GM18868 (cell line): ENCODE data around the gene FGFR1OP2.
A peak's percentile ranks its signal among the peaks of the same experiment; 100 is the strongest.
"Not testable (repeated sequence)": the region's sequence is repeated elsewhere in the genome, so short reads cannot be mapped to it uniquely, and the experiment has no call there.

Source experiments
- ATAC-seq: cut with Tn5 transposase; IDR thresholded peaks from one replicate; pipeline ENCODE4 v1.9.1; 2021; ENCODE audit warnings: mild to moderate bottlenecking, moderate library complexity; ENCODE audit not compliant: unreplicated experiment

The FGFR1OP2 gene

GRCh38 chr12:26937863-26938700 is at the start of gene FGFR1OP2, which contains the start of gene INTS13:
Gene FGFR1OP2 (plus strand): TSS chr12:26938470. CDS start chr12:26954159, 15,689 bp downstream.
Gene INTS13 (minus strand): TSS chr12:26937981. CDS start chr12:26936803, 1,178 bp downstream.
- peak; percentile 88 for ATAC-seq

DNA sequence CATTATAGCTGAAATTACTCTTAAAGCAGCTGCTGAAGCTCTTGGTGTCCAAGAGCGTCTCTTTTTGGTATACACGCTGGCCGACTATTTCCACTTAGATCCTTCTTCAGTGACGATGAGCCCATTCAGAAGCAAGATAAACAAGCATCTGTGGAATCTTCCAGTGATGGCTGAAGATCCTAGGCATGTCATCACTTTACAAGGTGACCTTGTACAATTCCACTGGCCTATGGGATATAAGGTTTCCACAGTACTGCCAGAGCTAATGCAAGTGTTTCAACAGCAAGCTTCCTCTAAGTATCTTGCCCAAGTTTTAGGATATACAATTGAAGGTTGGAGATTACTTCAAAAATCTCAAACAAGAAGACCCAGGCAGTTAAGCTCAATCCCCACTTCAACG is 47.5 kb upstream of the FGFR1OP2 start:
- no peak for ATAC-seq

- ATAC-seq: no peak
Measured at GRCh38 chr12:26891704-26892103, 46.6 kb upstream of the FGFR1OP2 start.

DNA sequence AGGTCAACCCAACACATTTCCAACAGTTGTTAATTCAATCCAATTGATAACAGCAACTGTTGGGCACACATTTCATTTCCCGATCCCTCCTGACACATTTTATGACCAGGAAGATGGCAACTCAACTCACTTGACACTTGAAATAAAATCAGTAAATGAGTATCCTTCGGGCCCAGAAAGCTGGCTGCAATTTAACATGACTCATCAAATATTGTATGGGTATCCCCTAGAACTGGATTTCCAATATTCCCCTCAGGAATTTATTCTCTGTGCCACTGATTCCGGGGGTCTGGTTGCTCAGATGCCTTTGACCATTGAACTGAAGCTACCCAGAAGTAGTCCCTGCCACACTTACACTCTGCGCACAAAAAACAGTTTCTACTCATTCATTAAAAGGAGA is 42.6 kb upstream of the FGFR1OP2 start:
- ATAC-seq: no peak

DNA sequence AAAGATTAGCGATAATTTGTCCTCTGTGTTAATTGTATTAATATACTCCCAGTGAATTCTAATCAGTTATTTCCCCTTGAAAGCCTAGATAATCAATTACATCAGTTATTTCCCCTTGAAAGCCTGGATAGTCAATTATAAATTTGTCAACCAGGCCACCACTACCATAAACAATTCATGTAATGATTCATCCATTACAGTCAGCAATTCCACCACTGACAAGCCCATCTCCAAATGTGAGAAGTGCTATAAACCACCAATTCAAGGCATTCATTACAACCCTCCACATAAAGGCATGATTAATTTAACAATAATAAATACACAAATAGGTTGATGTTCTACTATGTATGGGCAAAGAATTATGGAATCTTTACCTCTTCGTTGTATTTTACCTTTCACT is 41.4 kb upstream of the FGFR1OP2 start:
- no peak for ATAC-seq

GRCh38 chr12:26903396-26903795 is 34.9 kb upstream of the FGFR1OP2 start:
- not testable (repeated sequence) for ATAC-seq

GRCh38 chr12:26906024-26906423 is 32.2 kb upstream of the FGFR1OP2 start:
- ATAC-seq: no peak

- no peak for ATAC-seq
Measured at GRCh38 chr12:26906704-26907103, 31.6 kb upstream of the FGFR1OP2 start.

- no peak for ATAC-seq
Measured at GRCh38 chr12:26918321-26919215, 19.7 kb upstream of the FGFR1OP2 start.

DNA sequence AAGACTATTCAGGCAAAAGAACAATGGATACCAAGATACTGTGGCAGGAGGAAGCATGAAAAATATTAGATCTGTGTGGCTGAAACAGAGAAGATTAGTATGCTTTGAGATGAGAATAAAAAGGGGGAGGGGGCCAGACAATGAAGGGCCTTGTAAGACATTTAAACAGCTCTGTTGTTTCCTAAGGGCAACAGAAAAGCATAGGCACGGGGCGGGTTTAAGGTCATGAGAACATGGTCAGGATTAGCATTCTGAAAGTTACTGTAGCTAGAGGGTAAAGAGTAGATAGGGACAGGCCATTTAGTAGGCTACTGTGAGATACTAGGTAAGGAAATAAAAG is 19.1 kb upstream of the FGFR1OP2 start:
- ATAC-seq: no peak

GRCh38 chr12:26921886-26922285 is 16.4 kb upstream of the FGFR1OP2 start:
- no peak for ATAC-seq

DNA sequence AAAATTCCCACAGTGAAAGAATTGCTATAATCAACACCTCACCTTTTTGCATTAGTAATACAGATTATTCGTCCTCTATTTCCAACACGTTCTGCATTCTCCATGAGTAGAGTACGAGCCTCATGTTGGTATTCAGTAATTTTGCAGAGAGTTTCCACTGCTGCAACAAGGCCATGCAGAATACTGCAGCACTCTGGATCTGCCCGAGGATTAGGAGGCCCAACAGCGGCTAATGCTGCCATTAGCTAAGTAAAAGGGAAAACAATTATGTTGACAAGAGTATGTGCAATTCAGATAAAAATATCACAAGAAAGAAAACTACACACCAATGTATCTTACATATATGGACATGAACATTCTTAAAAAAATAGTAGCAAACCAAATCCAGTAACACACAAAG is 9.6 kb upstream of the FGFR1OP2 start:
- ATAC-seq: no peak

- no peak for ATAC-seq
Measured at GRCh38 chr12:26929590-26929989, 8.7 kb upstream of the FGFR1OP2 start.

DNA sequence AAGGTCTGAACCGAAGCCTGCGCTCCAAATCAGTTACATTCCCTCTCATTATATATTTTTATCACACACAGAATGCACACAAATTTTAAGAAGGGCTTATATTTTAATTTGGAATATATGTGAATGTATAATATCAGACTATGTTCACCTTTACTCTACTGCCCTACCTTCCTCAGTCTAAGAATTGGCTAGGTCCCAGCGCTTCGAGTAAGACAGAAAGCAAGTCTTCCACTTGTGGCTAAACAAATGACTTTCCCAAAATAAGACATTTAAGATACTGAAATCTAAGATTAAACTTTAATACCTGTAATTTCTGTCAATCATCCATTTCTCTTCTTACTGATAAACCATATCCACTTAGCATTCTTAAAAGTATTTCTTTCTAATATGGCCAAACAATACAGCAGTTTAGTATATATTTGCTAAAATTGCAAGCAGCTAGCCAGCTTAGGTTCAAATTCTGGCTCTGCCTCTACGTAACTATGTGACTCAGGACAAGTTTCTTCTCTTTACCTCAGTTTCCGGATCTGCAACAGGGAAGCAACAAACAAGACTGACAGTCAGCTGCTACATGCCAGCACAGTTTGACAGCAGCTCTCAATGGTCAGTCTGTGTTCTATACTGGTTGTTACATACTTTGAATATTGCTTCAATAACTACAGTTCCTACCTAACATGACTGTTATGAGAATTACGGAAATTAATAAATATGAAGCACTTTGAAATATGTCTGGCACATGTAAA is 2.5 kb upstream of the FGFR1OP2 start:
- ATAC-seq: no peak

GRCh38 chr12:26936559-26937442 is 1.5 kb upstream of the FGFR1OP2 start:
- no peak for ATAC-seq

GRCh38 chr12:26937443-26937862 is 817 bp upstream of the FGFR1OP2 start:
- ATAC-seq: no peak

DNA sequence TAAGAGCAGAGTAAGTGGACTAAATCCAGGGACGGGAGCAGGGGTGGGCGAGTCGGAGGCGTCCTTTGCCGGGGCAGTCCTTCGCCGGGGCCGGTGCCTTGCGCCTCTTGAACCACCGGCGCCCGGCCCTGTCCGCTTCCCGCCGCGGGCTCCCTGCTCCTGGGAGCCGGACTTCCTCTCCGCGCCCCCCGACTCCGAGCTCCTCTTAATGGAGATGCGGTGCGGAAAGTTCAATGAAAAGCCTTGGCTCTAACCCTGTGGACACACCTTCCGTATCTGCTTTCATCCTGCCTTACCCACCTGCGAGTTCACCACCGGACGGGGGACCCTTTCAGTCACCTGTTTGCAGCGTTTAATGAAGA is 412 bp downstream of the FGFR1OP2 start:
- no peak for ATAC-seq

DNA sequence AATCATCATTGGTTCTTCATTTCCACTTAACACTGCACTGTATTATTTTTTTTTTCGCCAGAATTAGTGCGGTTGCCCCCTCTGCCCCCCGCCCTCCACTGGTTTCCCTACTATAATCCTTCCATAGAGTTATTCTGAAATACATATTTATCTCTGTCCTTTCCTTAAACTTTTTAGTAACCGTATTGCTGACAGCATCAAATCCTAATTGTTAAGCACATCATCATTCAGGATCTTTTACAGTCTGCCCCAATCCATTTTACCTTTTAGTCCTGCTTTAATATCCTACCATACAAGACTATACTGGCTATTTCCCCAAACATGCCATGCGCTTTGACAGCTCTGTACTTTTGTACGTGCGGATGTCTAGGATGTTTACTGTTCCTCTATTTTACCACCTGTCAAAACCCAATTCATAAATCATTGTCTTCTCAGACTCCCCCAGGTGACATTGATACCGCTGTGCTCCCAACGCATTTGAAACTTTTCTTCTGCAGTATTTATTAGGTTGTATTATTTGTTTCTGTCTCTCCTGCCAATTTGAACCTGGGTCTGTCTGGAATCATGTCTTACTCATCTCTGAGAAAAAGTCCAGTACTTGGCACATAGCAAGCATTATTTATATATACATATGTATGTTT is 1.0 kb downstream of the FGFR1OP2 start:
- ATAC-seq: no peak

- no peak for ATAC-seq
Measured at GRCh38 chr12:26939953-26940352, 1.7 kb downstream of the FGFR1OP2 start.
